ENCODE measurements around the gene USP53.

- TF ChIP-seq YY1 (IDR thresholded peaks at IDR 0.05; ENCODE audit: low read depth) (no peak), CTCF (IDR thresholded peaks at IDR 0.05) (no peak), MXI1 (IDR thresholded peaks at IDR 0.05; ENCODE audit: low read depth, low read length) (no peak), REST (IDR thresholded peaks at IDR 0.05; ENCODE audit: low read depth, low read length) (no peak)
These were observed 53.6 kb downstream of the USP53 start for GRCh38 chr4:119266153-119266552.

All from SK-N-SH (cell line).